ENCODE results near the gene SRSF12.
"Not testable (repeated sequence)": the region's sequence is repeated elsewhere in the genome, so short reads cannot be mapped to it uniquely, and the experiment has no call there.

GRCh38 chr6:89128256-89128671 is 10.4 kb upstream of the SRSF12 start:
- TF ChIP-seq CTCF (IDR thresholded peaks at IDR 0.05); EZH2 (IDR thresholded peaks at IDR 0.05; ENCODE audit: borderline replicate concordance, insufficient read depth, low read depth, low read length, poor library complexity, severe bottlenecking): not testable (repeated sequence)
